K562 (cell line): ENCODE results near the gene MITF. TPM values are rescaled to one million over a fixed set of nuclear protein-coding genes. Genes with fewer than 3 reads are reported as not detected.

Source experiments
- ATAC-seq: fragments of 200-7000 bp; cut with Tn5 transposase; 3 replicates; pipeline ENCODE4 v1.9.1; 2020; ENCODE audit warnings: moderate library complexity
- BruUV-seq: library from RNA; stranded (reverse); fragments of 400-500 nt; replicated peaks from 2 replicates; lab custom pipeline; 2021; lab: Mats Ljungman, UMichigan
- CTCF ChIA-PET: fragments of 300-600 bp; formaldehyde crosslinking; extraction: SDS; loops from one replicate; lab custom pipeline; 2021; ENCODE audit warnings: low intra/inter-chr PET ratio; lab: Yijun Ruan, JAX
- POLR2A ChIA-PET: fragments of 300-600, 350-650 bp; sonication (Branson Sonifier 250); formaldehyde crosslinking; extraction: SDS; loops from one replicate; lab custom pipeline; 2021; ENCODE audit warnings: antibody characterized with exemption, inconsistent platforms; lab: Yijun Ruan, JAX
- DNase-seq, 4 experiments: peaks; one replicate each; pipeline versions ENCODE4 v3.0.0 to v3.0.0-alpha.2; 2011 to 2018; ENCODE audit warnings: low spot score in 3 of 4, mixed read lengths in 3 of 4; ENCODE audit errors: extremely low read depth in 1 of 4
- FAIRE-seq: peaks from 2 replicates; lab custom pipeline; 2011; peaks lifted over from hg19 to GRCh38; lab: Jason Lieb, UNC
- H2AFZ ChIP-seq: 2 replicates; pipeline ENCODE4 v1.6.0; 2011; ENCODE audit warnings: low read depth, low read length, control low read depth, inconsistent platforms
- H3K27ac ChIP-seq: fragments of 200-600 bp; 3 replicates; pipeline ENCODE4 v1.8.0; 2011; ENCODE audit warnings: low read depth, mild to moderate bottlenecking, control low read depth, inconsistent platforms, low read length, moderate library complexity, mixed read lengths; ENCODE audit errors: extremely low read depth
- H3K27me3 ChIP-seq, 2 experiments: fragments of 300-600 bp in 1 of 2; 2 replicates in 1 of 2; 3 replicates in 1 of 2; pipeline versions ENCODE4 v1.6.0 to v1.8.0; 2011; ENCODE audit warnings: inconsistent platforms in 2 of 2, low read length in 2 of 2, mild to moderate bottlenecking in 1 of 2, mixed read lengths in 1 of 2, moderate library complexity in 1 of 2; ENCODE audit not compliant: control insufficient read depth in 2 of 2, insufficient read depth in 2 of 2
- H3K36me3 ChIP-seq: fragments of 300-600 bp; 3 replicates; pipeline ENCODE4 v1.8.0; 2011; ENCODE audit warnings: mild to moderate bottlenecking, low read length, inconsistent platforms; ENCODE audit not compliant: control insufficient read depth, insufficient read depth
- H3K4me1 ChIP-seq, 2 experiments: fragments of 200-600 bp in 1 of 2; replicated peaks in 1 of 2; 2 replicates in 1 of 2; 3 replicates in 1 of 2; pipeline versions ENCODE4 v1.5.1 to v1.8.0; 2011; ENCODE audit warnings: inconsistent platforms in 2 of 2, low read length in 2 of 2, mild to moderate bottlenecking in 1 of 2, mixed read lengths in 1 of 2, moderate library complexity in 1 of 2; ENCODE audit not compliant: control insufficient read depth in 2 of 2, insufficient read depth in 2 of 2
- H3K4me2 ChIP-seq: 2 replicates; pipeline ENCODE4 v1.6.1; 2011; ENCODE audit warnings: low read length, control low read depth, inconsistent platforms, mixed read lengths; ENCODE audit not compliant: insufficient read depth
- H3K4me3 ChIP-seq: fragments of 200-600 bp; sonication (generic), shearing (Covaris generic); 2 replicates; pipeline ENCODE4 v1.5.1; 2016; ENCODE audit warnings: control low read depth, inconsistent platforms
- H3K79me2 ChIP-seq: fragments of 200-600 bp; 3 replicates; pipeline ENCODE4 v1.8.0; 2011; ENCODE audit warnings: low read length, inconsistent platforms; ENCODE audit not compliant: control insufficient read depth, insufficient read depth
- H3K9ac ChIP-seq, 2 experiments: 2 replicates each; pipeline versions ENCODE4 v1.6.0 to v1.6.1; 2011; ENCODE audit warnings: low read depth in 2 of 2, low read length in 2 of 2, control low read depth in 1 of 2, inconsistent platforms in 1 of 2, mild to moderate bottlenecking in 1 of 2, mixed read lengths in 1 of 2; ENCODE audit not compliant: insufficient read depth in 1 of 2
- H3K9me1 ChIP-seq: one replicate; pipeline ENCODE4 v1.6.0; 2011; ENCODE audit warnings: inconsistent platforms, mild to moderate bottlenecking, low read length, moderate library complexity; ENCODE audit not compliant: control insufficient read depth, insufficient read depth
- H3K9me3 ChIP-seq: replicated peaks from 2 replicates; pipeline ENCODE4 v1.5.1; 2011; ENCODE audit warnings: low read depth, low read length, inconsistent platforms; ENCODE audit not compliant: control insufficient read depth, insufficient read depth
- H4K20me1 ChIP-seq: replicated peaks from 2 replicates; pipeline ENCODE4 v1.6.1; 2011; ENCODE audit warnings: low read length, inconsistent platforms, mixed read lengths; ENCODE audit not compliant: control insufficient read depth, insufficient read depth
- CAMTA2 ChIP-seq: fragments of 250-450 bp; sonication (Bioruptor Pico); conservative IDR thresholded peaks from 2 replicates; pipeline ENCODE4 v1.5.1; 2022
- CBX1 ChIP-seq: sonication (generic); IDR thresholded peaks from 2 replicates; pipeline ENCODE4 v1.6.1; 2016; ENCODE audit warnings: antibody characterized with exemption, low read depth, mild to moderate bottlenecking
- CHAMP1 ChIP-seq: fragments of 450-650 bp; IDR thresholded peaks from 2 replicates; pipeline ENCODE4 v1.6.1; 2016; ENCODE audit warnings: mild to moderate bottlenecking
- ETV6 ChIP-seq, 3 experiments: fragments of 150-350 bp in 1 of 3; sonication (generic) in 1 of 3; formaldehyde crosslinking in 1 of 3; IDR thresholded peaks; 2 replicates each; pipeline versions ENCODE4 v1.6.1 to v1.8.0; 2014 to 2022; ENCODE audit warnings: borderline replicate concordance in 2 of 3, low read depth in 2 of 3, antibody characterized with exemption in 1 of 3, low read length in 1 of 3, mild to moderate bottlenecking in 1 of 3, missing genetic modification reagents in 1 of 3
- FOXA1 ChIP-seq: fragments of 450-650 bp; IDR thresholded peaks from 2 replicates; pipeline ENCODE4 v1.6.1; 2016; ENCODE audit warnings: mild to moderate bottlenecking, borderline replicate concordance
- HMG20A ChIP-seq: fragments of 450-650 bp; formaldehyde crosslinking; conservative IDR thresholded peaks from 2 replicates; pipeline ENCODE4 v1.4.0; 2020; ENCODE audit warnings: mild to moderate bottlenecking, mixed read lengths
- IRF1 ChIP-seq: sonication (generic); formaldehyde crosslinking; IDR thresholded peaks from 2 replicates; pipeline ENCODE4 v1.8.0; 2022; ENCODE audit warnings: missing genetic modification reagents, mild to moderate bottlenecking, borderline replicate concordance
- NR1H2 ChIP-seq: sonication (generic); formaldehyde crosslinking; IDR thresholded peaks from 2 replicates; pipeline ENCODE4 v1.4.0; 2020; ENCODE audit warnings: mild to moderate bottlenecking, missing genetic modification reagents
- VEZF1 ChIP-seq: fragments of 200-800 bp; sonication (Bioruptor generic); IDR thresholded peaks from 2 replicates; pipeline ENCODE4 v1.6.1; 2017; ENCODE audit warnings: missing genetic modification characterization, missing compliant biosample characterization
- ZC3H11A ChIP-seq: IDR thresholded peaks from 2 replicates; pipeline ENCODE4 v1.6.1; 2012; ENCODE audit warnings: low read depth, low read length, improper control_type of control experiment
- ZNF140 ChIP-seq: fragments of 250-450 bp; sonication (Bioruptor Pico); IDR thresholded peaks from 2 replicates; pipeline ENCODE4 v1.8.0; 2021; ENCODE audit warnings: moderate library complexity, mild to moderate bottlenecking, inconsistent platforms
- ZNF24 ChIP-seq: fragments of 450-650 bp; IDR thresholded peaks from 2 replicates; pipeline ENCODE4 v1.6.1; 2016
- WGBS: fragments of 100-300 bp; shearing (Covaris generic); methylation state at CpG from one replicate; pipeline ENCODE4 v1.1.6; 2016; ENCODE audit warnings: low coverage, mixed read lengths; ENCODE audit not compliant: insufficient coverage; ENCODE audit errors: missing lambda C conversion rate; 5-methylcytosine and 5-hydroxymethylcytosine counted together
- in situ Hi-C: fragments of 300-500 bp; cut with MboI; formaldehyde crosslinking; loops from 4 replicates; pipeline ENCODE4 v1.15.0; 2018; ENCODE audit warnings: inconsistent platforms, mixed read lengths
- intact Hi-C: fragments of 100-400 bp; cut with micrococcal nuclease; formaldehyde crosslinking; loops from 2 replicates; pipeline ENCODE4 v1.14.2; 2022
- polyA plus RNA-seq, 8 experiments: library from polyadenylated mRNA; depleted of rRNA in 4 of 8; stranded (reverse) in 5 of 8; unstranded in 3 of 8; fragments of >200 nt; fragmentation: Nextera tagmentation in 2 of 8; fragmentation: Illumina TruSeq in 1 of 8; extraction: Ambion mirVana in 2 of 8; extraction: Trizol in 1 of 8; gene quantifications; 2 replicates each; pipeline versions ENCODE4 v1.2.1 to v1.2.3, GENCODE V29; 2011 to 2014; ENCODE audit warnings: inconsistent platforms in 1 of 8, missing spikeins in 1 of 8
- total RNA-seq, 7 experiments: library from RNA; depleted of rRNA in 6 of 7; stranded (reverse); fragments of >200 nt in 6 of 7; fragmentation: Illumina TruSeq in 2 of 7; extraction: Trizol in 2 of 7; gene quantifications; 2 replicates each; pipeline versions ENCODE4 v1.2.1 to v1.2.3, GENCODE V29; 2011 to 2021; ENCODE audit warnings: low replicate concordance in 1 of 7

The MITF gene
- total and polyA plus RNA-seq, 9 of the 15 experiments (the other 6 are each of a cell fraction or from before 2014, with no cell fraction given) = 5.6 to 14.9 (median 11.1) TPM

- in situ Hi-C loops = no loop called here
- no peak for FAIRE-seq
- ATAC-seq = no peak
- Histone ChIP-seq H3K4me3 (no peak overlapping the region), H2AFZ (no peak overlapping the region), H3K9me1 (no peaks in the 10 kb centered on the region), H3K4me2 (no peak overlapping the region), H4K20me1 (no peaks in the 10 kb centered on the region), H3K9me3 (no peaks in the 10 kb centered on the region), H3K27me3 (no peaks in the 10 kb centered on the region), H3K79me2 (peaks cover 31% of the 10 kb centered on the region), H3K9ac (no peak overlapping the region), H3K27ac (no peak overlapping the region), H3K4me1 (peaks cover 0 to 13% of the 10 kb centered on the region in 2 experiments; a peak in 3 of 5 replicates), H3K36me3 (no peaks in the 10 kb centered on the region)
- intact Hi-C loops = no loop called here
- ChIA-PET CTCF (no interaction called here), POLR2A (no interaction called here)
- no TSS peak for BruUV-seq
- 93% methylated on average over 4 of the region's 4 CpGs for WGBS
- no peak for DNase-seq
- TF ChIP-seq ZC3H11A = no peak
- TF ChIP-seq CAMTA2 (CRISPR knock-in tag) = no peak
- no peak for TF ChIP-seq CHAMP1
- no peak for TF ChIP-seq ETV6 (IDR thresholded peaks at IDR 0.05; ENCODE audit: borderline replicate concordance in 1 of 2, low read depth in 2 of 2, low read length in 1 of 2)
- no peak for TF ChIP-seq ETV6 (CRISPR knock-in tag; IDR thresholded peaks at IDR 0.05; ENCODE audit: borderline replicate concordance)
- no peak for TF ChIP-seq ZNF24
- no peak for TF ChIP-seq CBX1
- no peak for TF ChIP-seq VEZF1 (CRISPR knock-in tag)
- TF ChIP-seq IRF1 = no peak
- no peak for TF ChIP-seq ZNF140
- no peak for TF ChIP-seq HMG20A
- TF ChIP-seq FOXA1 = no peak
- TF ChIP-seq NR1H2 = no peak
Observed at GRCh38 chr3:69805491-69805890, 66.2 kb downstream of the MITF start.
